ENCODE measurements around the gene TRANK1.

GRCh38 chr3:36926292-36926897 lies 18.5 kb downstream of the TRANK1 start:
- TF ChIP-seq CTCF (IDR thresholded peaks at IDR 0.05; ENCODE audit: low read length) (no peak), EZH2phosphoT487 (IDR thresholded peaks at IDR 0.05; ENCODE audit: low read length) (no peak)

Measured in MM.1S (cell line).